GM23248 (cell line): ENCODE data around the gene ADGRV1.

ENCODE experiments used
- EZH2 ChIP-seq: fragments of 200-600 bp; sonication (generic); IDR thresholded peaks from 2 replicates; pipeline ENCODE4 v1.6.1; 2018; ENCODE audit warnings: antibody characterized with exemption, mild to moderate bottlenecking; ENCODE audit not compliant: insufficient read depth, poor library complexity, severe bottlenecking
- EZH2phosphoT487 ChIP-seq: fragments of 200-600 bp; sonication (generic); IDR thresholded peaks from 2 replicates; pipeline ENCODE4 v1.6.1; 2018; ENCODE audit warnings: antibody characterized with exemption, moderate library complexity, mild to moderate bottlenecking, low read depth; ENCODE audit not compliant: insufficient read depth

DNA sequence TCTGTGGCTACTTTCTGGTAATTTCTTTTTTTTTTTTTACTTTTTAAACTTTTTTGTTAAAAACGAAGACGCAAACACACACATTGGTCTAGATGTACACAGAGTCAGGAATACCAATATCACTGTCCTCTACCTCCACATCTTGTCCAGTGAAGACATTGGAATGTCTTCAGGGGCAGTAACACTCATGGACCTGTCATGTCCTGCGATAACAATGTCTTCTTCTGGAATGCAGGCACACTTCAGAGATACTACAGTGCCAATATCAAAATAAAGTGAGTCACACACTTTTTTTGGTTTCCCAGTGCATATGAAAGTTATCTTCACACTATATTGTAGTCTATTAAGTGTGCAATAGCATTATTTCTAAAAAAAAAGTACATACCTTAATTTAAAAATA, 648.7 kb downstream of the ADGRV1 start:
- TF ChIP-seq EZH2phosphoT487 (no peak), EZH2 (no peak)
